NCI-H69 (cell line): ENCODE measurements around the gene AQP5.

ENCODE experiments used
- DNase-seq: peaks from one replicate; lab custom pipeline; 2025; lab: John Stamatoyannopoulos, UW

AQP5 gene

GRCh38 chr12:49961111-49961922 lies at the start of gene AQP5:
AQP5 (plus strand) TSS chr12:49961872; CDS start chr12:49962018, 146 bp downstream.
- peak; percentile 53 for DNase-seq

DNA sequence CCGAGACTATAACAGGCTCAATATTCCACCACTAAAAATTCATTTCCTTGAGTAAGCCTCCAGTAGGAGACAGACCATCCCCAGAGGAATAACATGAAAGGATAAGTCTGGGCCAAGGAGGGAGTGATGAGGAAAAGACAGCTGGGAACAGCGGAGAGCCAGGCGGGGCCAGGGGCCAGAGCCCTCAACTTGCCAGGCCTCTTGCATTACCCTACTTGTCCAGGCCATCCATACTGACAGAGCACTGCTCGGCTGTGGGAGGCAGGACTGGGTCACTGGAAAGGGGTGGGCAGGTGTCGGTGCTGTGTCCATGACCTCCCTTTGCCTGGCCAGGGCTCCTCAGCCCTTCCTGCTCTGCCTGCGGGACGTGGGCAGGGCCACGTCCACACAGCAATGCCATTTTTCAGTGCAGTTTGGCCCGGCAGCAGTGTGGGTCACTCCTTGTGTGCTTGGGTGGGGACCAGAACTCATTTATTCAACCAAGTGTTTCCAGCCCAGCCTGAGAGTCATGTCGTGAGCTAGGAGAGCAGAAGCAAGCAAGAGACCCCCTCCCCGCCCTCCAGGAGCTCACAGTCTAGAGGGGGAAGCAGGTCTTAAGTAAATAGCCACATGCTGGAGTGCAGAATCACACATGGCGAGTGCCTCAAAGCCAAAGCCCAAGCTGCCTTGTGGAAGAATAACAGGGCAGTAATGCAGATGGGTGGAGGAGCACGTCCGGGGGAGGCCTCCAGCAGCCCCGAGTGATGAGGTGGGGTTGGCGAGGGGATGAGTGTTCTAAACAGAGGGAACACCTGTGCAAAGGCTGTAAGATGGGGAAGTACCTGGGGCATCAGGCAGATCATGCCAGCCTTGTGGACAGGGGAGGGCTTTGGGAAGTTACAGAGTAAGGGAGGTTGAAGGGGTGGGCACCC lies 49.1 kb upstream of the AQP5 start:
- DNase-seq: no peak

DNA sequence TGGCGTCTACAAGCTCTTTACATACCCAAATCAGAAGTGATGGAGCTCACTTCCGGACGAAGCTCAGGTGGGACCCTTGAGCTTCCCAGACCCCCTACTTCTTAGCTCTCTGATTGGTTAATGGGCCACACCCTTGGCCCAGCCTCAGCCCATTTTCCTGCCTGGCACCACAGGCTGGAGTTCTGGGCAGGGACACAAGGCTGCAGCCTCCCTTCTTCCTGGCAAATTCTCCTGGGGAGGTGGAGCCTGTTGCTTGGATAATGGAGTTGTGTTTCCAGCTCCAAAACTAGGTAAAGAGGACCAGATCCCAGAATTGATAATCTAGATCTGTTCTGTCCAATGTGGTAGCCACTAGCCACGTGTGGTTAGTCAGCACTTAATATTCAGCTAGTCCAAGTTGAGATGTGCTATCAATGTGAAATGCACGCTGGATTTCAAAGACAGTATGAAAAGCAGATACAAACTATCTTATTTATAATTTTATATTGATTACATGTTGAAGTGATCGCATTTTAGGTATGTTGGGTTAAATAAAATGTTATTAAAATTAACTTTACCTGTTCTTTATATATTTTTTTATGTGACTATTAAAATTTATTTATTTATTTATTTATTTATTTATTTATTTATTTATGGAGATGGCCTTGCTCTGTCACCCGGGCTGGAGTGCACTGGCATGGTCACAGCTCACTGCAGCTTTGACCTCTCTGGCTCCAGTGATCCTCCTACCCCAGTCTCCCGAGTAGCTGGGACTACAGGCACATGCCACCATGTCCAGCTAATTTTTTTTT lies 45.3 kb upstream of the AQP5 start:
- DNase-seq: peak; percentile 20

- DNase-seq: no peak
Observed at GRCh38 chr12:49917166-49917787, 44.4 kb upstream of the AQP5 start.

DNA sequence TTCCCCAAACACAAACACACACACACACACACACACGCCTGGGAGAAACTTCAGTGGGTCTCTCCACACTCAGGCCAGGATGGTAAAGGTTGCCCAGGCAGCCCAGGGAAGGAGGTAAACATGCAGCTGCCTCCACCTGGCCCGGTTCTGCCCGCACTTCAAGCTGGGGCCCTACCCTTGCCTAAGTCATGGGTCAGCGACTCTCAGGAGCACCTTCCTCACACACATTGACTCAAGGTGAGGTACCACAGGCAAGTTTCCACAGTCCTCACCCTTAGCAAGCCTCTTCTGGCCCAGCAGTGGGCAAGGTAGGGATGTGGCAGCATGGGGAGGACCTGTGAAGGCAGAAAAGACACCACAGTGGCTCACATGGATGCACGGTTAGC lies 43.9 kb upstream of the AQP5 start:
- no peak for DNase-seq

GRCh38 chr12:49920241-49920914 lies 41.3 kb upstream of the AQP5 start:
- no peak for DNase-seq

DNA sequence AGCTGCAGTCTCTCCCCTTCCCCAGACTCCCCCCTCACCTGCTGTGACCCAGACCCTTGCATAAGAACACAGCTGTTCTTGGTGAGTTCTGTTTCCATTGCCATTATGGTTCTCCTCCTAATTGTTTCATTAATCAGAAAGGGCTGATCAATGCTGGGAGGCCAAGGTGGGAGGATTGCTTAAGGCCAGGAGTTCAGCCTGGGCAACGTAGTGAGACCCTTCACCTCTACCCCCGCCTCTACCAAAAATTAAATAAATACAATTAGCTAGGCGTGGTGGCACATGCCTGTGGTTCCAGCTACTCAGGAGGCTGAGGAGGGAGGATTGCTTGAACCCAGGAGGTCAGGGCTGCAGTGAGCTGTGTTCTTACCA lies 40.8 kb upstream of the AQP5 start:
- no peak for DNase-seq

GRCh38 chr12:49921299-49921698 lies 40.4 kb upstream of the AQP5 start:
- DNase-seq: no peak

DNA sequence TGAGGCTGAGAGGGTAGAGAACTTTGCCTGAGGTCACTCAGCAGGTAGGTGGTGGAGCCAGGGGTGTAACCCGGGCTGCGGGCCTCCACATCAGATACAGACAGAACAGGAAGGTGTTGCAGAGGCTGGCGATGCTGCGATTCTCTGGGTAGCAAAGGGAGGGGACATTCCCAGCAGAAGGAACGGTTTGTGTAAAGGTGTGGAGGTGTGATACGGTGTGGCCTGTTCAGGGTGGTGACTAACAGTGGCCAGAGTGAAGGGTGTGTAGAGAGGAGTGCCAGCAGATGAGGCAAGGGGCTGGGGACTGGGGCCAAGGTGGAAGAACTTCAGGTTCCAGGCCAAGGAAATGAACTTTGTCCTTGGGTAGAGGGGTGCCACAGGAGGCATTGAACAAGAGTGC lies 39.7 kb upstream of the AQP5 start:
- DNase-seq: no peak

GRCh38 chr12:49922349-49923034 lies 39.2 kb upstream of the AQP5 start:
- no peak for DNase-seq

DNA sequence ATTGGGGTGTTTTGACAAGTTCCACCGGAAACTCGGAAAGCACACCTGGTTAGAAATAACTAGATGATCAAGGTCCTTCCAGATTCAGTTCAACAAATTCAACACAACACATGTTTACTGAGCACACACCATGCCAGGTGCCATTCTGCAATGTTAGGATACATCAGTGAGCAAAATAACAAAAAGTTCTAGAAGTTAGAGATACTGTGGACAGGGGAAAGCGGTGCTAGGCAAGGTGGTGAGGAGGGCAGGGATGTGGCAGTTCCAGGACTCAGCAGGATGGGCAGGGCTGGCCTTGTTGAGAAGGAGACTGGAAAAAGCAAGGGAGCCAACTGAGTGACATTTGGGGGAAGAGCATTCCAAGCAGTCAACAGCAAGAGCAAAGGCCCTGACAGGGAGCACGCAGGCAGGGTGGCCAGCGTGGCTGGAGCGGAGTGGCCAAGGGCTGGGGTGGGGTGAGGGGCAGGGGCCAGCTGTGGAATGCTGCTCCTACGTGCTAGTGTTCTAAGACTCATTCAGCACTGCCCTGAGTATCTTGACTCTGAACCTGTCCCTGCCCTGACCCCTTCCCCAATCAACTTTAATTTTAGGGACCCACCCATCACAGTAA lies 38.5 kb upstream of the AQP5 start:
- no peak for DNase-seq

DNA sequence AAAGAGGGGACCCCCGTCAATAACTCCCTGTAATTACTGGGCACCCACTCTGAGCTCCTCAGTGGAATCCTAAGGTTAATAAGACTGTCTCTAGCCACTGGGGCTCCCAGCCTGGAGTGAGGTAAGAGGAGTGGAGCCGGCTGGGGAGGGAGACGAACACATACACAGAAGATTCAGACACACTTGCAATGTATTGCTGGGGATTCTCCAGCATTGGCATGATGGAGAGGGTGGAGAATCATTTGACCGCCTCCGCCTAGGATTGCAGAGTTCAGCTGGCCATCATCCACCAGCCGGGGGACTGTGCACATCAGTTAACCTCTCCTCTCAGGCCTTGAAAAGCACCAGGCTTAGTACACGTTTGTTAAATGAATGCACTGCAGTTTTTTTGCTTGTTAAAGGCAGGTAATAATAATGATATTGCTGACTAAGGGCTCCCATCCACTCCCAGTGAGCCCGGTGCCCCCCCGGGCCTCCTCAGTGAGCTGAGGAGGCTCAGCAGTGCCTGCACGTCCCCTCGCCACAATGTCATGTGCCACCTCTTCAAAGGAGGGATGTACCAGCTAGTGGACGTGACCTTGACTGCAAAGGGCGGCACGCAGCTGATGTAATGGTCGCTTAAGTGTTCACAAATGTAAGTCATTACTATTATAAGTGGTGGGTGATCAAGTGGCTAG lies 37.7 kb upstream of the AQP5 start:
- DNase-seq: no peak

GRCh38 chr12:49924628-49925246 lies 36.9 kb upstream of the AQP5 start:
- no peak for DNase-seq

- no peak for DNase-seq
Observed at GRCh38 chr12:49925433-49926204, 36.1 kb upstream of the AQP5 start.

GRCh38 chr12:49928471-49928870 lies 33.2 kb upstream of the AQP5 start:
- DNase-seq: no peak

DNA sequence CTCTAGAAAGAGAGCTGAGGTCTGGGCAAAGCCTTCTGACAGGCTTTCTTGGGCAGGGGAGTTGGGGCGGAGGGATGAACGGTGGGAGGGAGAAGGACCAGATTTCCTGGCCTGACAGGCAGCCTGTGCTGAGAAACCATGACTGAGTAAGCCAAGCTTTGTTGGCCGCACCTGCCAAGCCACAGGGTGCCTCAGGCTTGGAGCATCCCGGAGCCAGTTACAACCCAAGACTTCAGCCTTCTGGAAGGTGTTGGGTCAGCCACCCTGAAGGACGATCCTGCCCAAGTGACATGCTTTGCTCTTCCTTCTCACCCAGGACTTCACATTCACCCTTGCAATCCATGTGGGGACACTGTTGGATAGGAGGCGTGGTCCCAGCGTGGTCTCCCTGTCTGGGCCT lies 32.1 kb upstream of the AQP5 start:
- DNase-seq: no peak

DNA sequence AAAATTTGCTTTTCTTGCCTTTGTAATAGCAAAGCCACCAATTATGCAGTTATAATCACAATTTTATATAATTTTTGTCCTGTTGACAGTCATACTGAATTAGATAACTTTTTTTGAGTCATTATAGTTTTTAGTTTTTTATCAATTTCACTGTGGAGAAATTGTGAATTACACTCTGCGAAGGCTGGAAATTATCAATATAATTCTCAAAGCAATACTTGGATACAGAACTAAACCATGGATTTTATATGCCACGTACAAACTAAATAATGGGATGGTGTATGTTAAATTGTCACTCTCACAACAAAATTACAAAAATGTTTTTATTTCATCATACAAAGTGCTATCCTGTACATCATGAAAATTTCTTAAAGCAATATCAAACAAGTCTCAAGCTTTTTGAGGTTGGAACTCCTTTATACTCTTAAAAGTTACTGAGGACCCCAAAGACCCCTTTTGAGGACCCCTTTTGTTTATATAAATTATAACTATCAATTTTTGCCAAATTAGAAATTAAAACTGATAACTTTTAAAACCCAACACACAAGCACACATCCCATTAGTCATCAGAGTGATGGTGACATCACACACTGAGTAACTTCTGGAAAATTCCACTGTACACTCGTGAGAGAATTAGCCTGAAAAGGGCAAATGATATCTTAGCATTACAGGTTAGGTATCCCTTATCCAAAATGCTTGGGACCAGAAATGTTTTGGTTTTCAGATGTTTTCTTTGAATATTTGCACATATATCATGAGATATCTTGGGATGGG lies 31.0 kb upstream of the AQP5 start:
- DNase-seq: no peak

GRCh38 chr12:49932023-49932422 lies 29.6 kb upstream of the AQP5 start:
- DNase-seq: no peak
